Kidney epithelial cell (primary cell): Measurements from ENCODE around the gene ZNF862. TPM values are rescaled to one million over a fixed set of nuclear protein-coding genes. Genes with fewer than 3 reads are reported as not detected.
A peak's percentile ranks its signal among the peaks of the same experiment; 100 is the strongest.

ENCODE experiments used
- DNase-seq: peaks from one replicate; pipeline ENCODE4 v3.0.0-alpha.2; 2010; ENCODE audit warnings: low read depth
- H3K27me3 ChIP-seq: 2 replicates; pipeline ENCODE4 v1.6.0; 2011; ENCODE audit warnings: low read length; ENCODE audit not compliant: control insufficient read depth, insufficient read depth
- H3K36me3 ChIP-seq: 2 replicates; pipeline ENCODE4 v1.5.1; 2011; ENCODE audit warnings: low read length; ENCODE audit not compliant: control insufficient read depth, insufficient read depth
- H3K4me3 ChIP-seq: 2 replicates; pipeline ENCODE4 v1.5.1; 2011; ENCODE audit warnings: low read depth, mild to moderate bottlenecking, control low read depth, low read length
- total RNA-seq: library from RNA; depleted of rRNA; stranded (reverse); fragments of >200 nt; gene quantifications from 2 replicates; pipeline ENCODE4 v1.2.3, GENCODE V29; 2015
- TF ChIP-seq, protein P1 (sequence below): IDR thresholded peaks from 2 replicates; pipeline ENCODE4 v1.5.1; 2011; ENCODE audit warnings: mild to moderate bottlenecking, moderate library complexity, low read length, control low read depth, inconsistent platforms; ENCODE audit not compliant: insufficient read depth, poor library complexity, severe bottlenecking

The ZNF862 gene
- total RNA-seq, 1 donor from 2014 or later = 7.2 TPM

DNA sequence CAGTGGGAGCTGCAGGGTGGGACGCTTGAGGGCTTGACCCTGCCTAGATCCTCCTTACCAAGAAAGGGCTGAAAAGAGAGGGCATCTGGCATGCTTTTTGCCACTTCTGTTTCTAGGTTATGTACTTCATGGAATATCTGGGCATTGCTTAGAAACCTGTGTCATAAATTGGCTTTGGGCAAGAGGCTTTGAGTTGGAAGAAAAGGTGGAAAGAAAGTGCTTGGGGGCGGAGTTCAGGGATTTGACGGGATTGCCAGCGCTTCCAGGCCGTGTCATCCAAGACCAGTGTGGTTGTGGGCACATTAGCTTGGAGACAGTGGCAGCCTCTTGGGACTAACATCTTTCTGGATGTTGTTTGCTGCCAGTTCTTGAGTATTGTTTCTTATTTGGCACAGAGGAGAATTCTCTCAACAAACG is 825 bp downstream of the ZNF862 start:
- H3K36me3 ChIP-seq = no peaks in the 10 kb centered on the region
- peaks cover 1% of the 10 kb centered on the region for H3K27me3 ChIP-seq
- TF ChIP-seq, protein P1, sequence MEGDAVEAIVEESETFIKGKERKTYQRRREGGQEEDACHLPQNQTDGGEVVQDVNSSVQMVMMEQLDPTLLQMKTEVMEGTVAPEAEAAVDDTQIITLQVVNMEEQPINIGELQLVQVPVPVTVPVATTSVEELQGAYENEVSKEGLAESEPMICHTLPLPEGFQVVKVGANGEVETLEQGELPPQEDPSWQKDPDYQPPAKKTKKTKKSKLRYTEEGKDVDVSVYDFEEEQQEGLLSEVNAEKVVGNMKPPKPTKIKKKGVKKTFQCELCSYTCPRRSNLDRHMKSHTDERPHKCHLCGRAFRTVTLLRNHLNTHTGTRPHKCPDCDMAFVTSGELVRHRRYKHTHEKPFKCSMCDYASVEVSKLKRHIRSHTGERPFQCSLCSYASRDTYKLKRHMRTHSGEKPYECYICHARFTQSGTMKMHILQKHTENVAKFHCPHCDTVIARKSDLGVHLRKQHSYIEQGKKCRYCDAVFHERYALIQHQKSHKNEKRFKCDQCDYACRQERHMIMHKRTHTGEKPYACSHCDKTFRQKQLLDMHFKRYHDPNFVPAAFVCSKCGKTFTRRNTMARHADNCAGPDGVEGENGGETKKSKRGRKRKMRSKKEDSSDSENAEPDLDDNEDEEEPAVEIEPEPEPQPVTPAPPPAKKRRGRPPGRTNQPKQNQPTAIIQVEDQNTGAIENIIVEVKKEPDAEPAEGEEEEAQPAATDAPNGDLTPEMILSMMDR = peak; percentile 11
- H3K4me3 ChIP-seq = peak overlapping the region; percentile 84
- no peak for DNase-seq

DNA sequence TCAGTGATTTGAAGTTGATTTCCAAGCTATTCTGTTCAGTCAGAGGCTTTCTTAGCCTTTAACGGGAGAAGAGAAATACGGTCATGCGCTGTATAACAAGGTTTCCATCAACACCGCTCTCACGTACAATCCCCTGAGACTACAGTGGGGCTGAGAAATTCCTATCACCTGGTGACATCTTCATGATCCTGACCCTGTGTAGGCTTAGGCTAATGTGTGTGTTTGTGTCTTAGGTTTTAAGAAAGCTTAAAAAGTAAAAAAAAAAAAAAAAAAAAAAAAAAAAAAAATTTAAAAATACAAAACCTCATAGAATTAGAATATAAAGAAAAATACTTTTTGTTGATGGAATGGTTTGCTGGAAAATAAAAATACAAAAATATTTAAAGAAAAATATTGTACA is 1.8 kb downstream of the ZNF862 start:
- Histone ChIP-seq H3K4me3 (no peak overlapping the region), H3K36me3 (no peaks in the 10 kb centered on the region), H3K27me3 (no peaks in the 10 kb centered on the region)
- DNase-seq = no peak
- TF ChIP-seq, protein P1 = no peak

DNA sequence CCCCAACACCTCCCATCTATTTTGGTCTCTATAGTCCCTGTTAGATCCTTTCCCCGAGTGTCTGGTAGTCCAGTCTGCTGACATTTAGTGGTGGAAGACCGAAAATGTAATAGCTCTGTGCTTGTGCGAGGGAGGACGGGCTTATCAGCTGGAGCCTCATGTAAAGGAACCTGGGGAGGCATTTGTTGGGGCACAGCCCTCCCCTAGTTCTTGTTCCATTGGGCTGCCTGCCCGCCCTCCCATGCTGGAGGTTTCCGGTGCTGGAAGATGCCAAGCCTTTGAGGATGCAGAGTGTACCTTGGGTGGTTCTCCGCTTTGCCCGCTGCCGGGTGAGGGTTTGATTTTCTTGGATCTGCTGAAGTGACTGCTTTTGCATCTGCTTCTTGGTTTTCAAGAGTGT is 5.4 kb downstream of the ZNF862 start:
- H3K4me3 ChIP-seq = no peak overlapping the region
- TF ChIP-seq, protein P1 = no peak
- DNase-seq = no peak
- H3K36me3 ChIP-seq = no peaks in the 10 kb centered on the region
- H3K27me3 ChIP-seq = no peaks in the 10 kb centered on the region

DNA sequence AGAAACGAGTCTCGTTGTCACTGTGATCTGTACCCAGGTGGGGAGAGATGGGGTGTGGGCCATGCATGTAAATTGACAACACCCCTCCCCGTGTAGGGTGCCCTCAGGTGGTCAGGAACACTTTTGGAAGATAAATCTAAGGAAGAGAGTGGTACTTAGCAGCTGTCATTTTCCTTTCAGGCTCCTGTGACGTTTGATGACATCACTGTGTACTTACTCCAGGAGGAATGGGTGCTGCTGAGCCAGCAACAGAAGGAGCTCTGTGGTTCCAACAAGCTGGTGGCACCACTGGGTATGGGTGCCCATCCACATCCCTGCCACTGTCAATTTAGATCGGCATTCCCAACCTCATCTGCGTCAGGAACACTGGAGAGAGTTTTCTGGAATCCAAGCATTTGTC is 6.3 kb downstream of the ZNF862 start:
- TF ChIP-seq, protein P1 = no peak
- Histone ChIP-seq H3K36me3 (no peaks in the 10 kb centered on the region), H3K4me3 (no peak overlapping the region), H3K27me3 (no peaks in the 10 kb centered on the region)
- no peak for DNase-seq

DNA sequence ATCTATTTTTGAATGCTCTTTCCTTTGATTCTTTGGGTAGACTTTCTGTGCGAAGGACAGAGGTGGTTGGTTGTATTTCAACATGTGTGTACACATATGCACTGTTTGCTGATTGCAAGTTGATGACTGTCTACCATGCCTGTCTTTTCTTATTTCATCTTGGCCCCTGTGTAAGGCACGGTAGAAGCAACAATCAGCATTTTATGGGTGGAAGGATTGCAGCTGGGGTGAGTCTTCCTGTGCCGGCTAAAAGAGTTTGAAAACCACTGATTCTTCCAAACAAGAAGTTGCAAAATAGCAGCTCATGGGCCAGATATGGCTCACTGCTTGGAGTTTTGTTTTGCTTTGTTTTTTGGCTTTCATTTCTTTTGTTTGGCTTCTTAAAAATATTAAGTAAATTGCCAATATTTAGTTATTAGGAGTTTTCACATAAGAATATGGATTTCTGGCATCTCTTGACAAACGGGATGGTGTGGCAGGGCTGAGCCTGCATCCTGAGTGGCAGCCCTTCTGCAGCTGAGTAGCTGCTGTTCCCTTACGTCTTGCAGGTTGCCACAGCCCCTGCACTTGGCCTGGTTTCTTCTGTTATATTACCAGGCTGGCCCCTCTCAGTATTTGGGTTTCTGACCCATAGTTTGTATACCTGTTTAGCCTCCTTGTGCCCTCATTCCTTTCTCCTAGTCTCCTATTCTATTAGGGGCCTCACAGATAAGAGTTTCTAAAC is 7.2 kb downstream of the ZNF862 start:
- H3K27me3 ChIP-seq = no peaks in the 10 kb centered on the region
- no peak overlapping the region for H3K4me3 ChIP-seq
- H3K36me3 ChIP-seq = no peaks in the 10 kb centered on the region
- TF ChIP-seq, protein P1 = no peak
- DNase-seq = no peak

DNA sequence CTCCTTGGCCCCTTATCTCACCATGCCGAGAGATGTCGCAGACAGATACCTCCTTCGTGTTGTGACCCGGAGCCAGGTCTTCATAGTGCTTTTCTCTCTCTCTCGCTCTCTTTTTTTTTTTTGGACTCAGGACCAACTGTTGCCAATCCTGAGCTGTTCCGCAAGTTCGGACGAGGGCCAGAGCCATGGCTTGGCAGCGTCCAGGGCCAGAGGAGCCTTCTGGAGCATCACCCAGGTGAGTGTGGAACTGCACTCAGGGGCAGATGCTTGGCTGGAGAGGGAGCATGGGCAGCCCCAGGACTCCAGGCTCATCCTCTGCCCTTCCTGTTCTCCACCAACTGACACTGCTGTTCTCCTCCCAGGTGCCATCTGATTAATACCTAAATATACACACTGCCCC is 7.8 kb downstream of the ZNF862 start:
- Histone ChIP-seq H3K27me3 (no peaks in the 10 kb centered on the region), H3K4me3 (no peak overlapping the region), H3K36me3 (no peaks in the 10 kb centered on the region)
- DNase-seq = no peak
- TF ChIP-seq, protein P1 = no peak
